ENCODE data around the gene DACH1.
"Not testable (repeated sequence)": the region's sequence is repeated elsewhere in the genome, so short reads cannot be mapped to it uniquely, and the experiment has no call there.

The DACH1 gene

GRCh38 chr13:71852736-71853135 lies 14.3 kb downstream of the DACH1 start:
- Histone ChIP-seq H3K9me3 (ENCODE audit: low read depth, low read length) (no peaks in the 10 kb centered on the region), H3K36me3 (ENCODE audit: insufficient read depth, low read length) (no peaks in the 10 kb centered on the region), H3K27ac (no peak overlapping the region), H3K4me3 (no peak overlapping the region), H3K9ac (ENCODE audit: insufficient read length) (no peak overlapping the region)
- no peak for DNase-seq (ENCODE audit: low read depth, low spot score)
- TF ChIP-seq EZH2 (IDR thresholded peaks at IDR 0.05) (no peak), POLR2AphosphoS5 (IDR thresholded peaks at IDR 0.05; ENCODE audit: borderline replicate concordance, low read depth, low read length) (no peak), FOXP2 (optimal IDR thresholded peaks at IDR 0.05; ENCODE audit: control extremely low read depth, extremely low read length, insufficient read depth) (no peak)

- Histone ChIP-seq H3K4me3 (no peak overlapping the region), H3K9ac (ENCODE audit: insufficient read length) (no peak overlapping the region), H3K9me3 (ENCODE audit: low read depth, low read length) (no peaks in the 10 kb centered on the region), H3K27ac (no peak overlapping the region), H3K36me3 (ENCODE audit: insufficient read depth, low read length) (no peaks in the 10 kb centered on the region)
- no peak for DNase-seq (ENCODE audit: low read depth, low spot score)
- TF ChIP-seq POLR2AphosphoS5 (IDR thresholded peaks at IDR 0.05; ENCODE audit: borderline replicate concordance, low read depth, low read length): no peak
- no peak for TF ChIP-seq EZH2 (IDR thresholded peaks at IDR 0.05)
- TF ChIP-seq FOXP2 (optimal IDR thresholded peaks at IDR 0.05; ENCODE audit: control extremely low read depth, extremely low read length, insufficient read depth): no peak
Measured at GRCh38 chr13:71851498-71852409, 15.2 kb downstream of the DACH1 start.

- no peak overlapping the region for H3K4me3 ChIP-seq
- H3K9ac ChIP-seq (ENCODE audit: insufficient read length): no peak overlapping the region
- DNase-seq (ENCODE audit: low read depth, low spot score): no peak
- TF ChIP-seq FOXP2 (optimal IDR thresholded peaks at IDR 0.05; ENCODE audit: control extremely low read depth, extremely low read length, insufficient read depth) (no peak), EZH2 (IDR thresholded peaks at IDR 0.05) (no peak), POLR2AphosphoS5 (IDR thresholded peaks at IDR 0.05; ENCODE audit: borderline replicate concordance, low read depth, low read length) (no peak)
- H3K36me3 ChIP-seq (ENCODE audit: insufficient read depth, low read length): no peaks in the 10 kb centered on the region
- no peak overlapping the region for H3K27ac ChIP-seq
- no peaks in the 10 kb centered on the region for H3K9me3 ChIP-seq (ENCODE audit: low read depth, low read length)
Measured at GRCh38 chr13:71842003-71842402, 25.0 kb downstream of the DACH1 start.

GRCh38 chr13:71838842-71839241 lies 28.2 kb downstream of the DACH1 start:
- DNase-seq (ENCODE audit: low read depth, low spot score): no peak
- Histone ChIP-seq H3K9ac (ENCODE audit: insufficient read length) (no peak overlapping the region), H3K36me3 (ENCODE audit: insufficient read depth, low read length) (no peaks in the 10 kb centered on the region), H3K4me3 (no peak overlapping the region), H3K9me3 (ENCODE audit: low read depth, low read length) (no peaks in the 10 kb centered on the region), H3K27ac (no peak overlapping the region)
- TF ChIP-seq FOXP2 (optimal IDR thresholded peaks at IDR 0.05; ENCODE audit: control extremely low read depth, extremely low read length, insufficient read depth) (no peak), EZH2 (IDR thresholded peaks at IDR 0.05) (no peak), POLR2AphosphoS5 (IDR thresholded peaks at IDR 0.05; ENCODE audit: borderline replicate concordance, low read depth, low read length) (no peak)

GRCh38 chr13:71837582-71837981 lies 29.4 kb downstream of the DACH1 start:
- not testable (repeated sequence) for H3K4me3 ChIP-seq; H3K9me3 ChIP-seq (ENCODE audit: low read depth, low read length); H3K27ac ChIP-seq; H3K9ac ChIP-seq (ENCODE audit: insufficient read length); H3K36me3 ChIP-seq (ENCODE audit: insufficient read depth, low read length); DNase-seq (ENCODE audit: low read depth, low spot score)

GRCh38 chr13:71831716-71832115 lies 35.3 kb downstream of the DACH1 start:
- no peaks in the 10 kb centered on the region for H3K36me3 ChIP-seq (ENCODE audit: insufficient read depth, low read length)
- H3K9ac ChIP-seq (ENCODE audit: insufficient read length): no peak overlapping the region
- TF ChIP-seq POLR2AphosphoS5 (IDR thresholded peaks at IDR 0.05; ENCODE audit: borderline replicate concordance, low read depth, low read length): no peak
- TF ChIP-seq FOXP2 (optimal IDR thresholded peaks at IDR 0.05; ENCODE audit: control extremely low read depth, extremely low read length, insufficient read depth): no peak
- no peak overlapping the region for H3K4me3 ChIP-seq
- DNase-seq (ENCODE audit: low read depth, low spot score): no peak
- no peak overlapping the region for H3K27ac ChIP-seq
- no peaks in the 10 kb centered on the region for H3K9me3 ChIP-seq (ENCODE audit: low read depth, low read length)

GRCh38 chr13:71830736-71831135 lies 36.3 kb downstream of the DACH1 start:
- no peak for TF ChIP-seq FOXP2 (optimal IDR thresholded peaks at IDR 0.05; ENCODE audit: control extremely low read depth, extremely low read length, insufficient read depth)

GRCh38 chr13:71830323-71830722 lies 36.7 kb downstream of the DACH1 start:
- Histone ChIP-seq H3K9ac (ENCODE audit: insufficient read length) (no peak overlapping the region), H3K4me3 (no peak overlapping the region)
- no peak for TF ChIP-seq FOXP2 (optimal IDR thresholded peaks at IDR 0.05; ENCODE audit: control extremely low read depth, extremely low read length, insufficient read depth)
- no peak for TF ChIP-seq EZH2 (IDR thresholded peaks at IDR 0.05)
- TF ChIP-seq POLR2AphosphoS5 (IDR thresholded peaks at IDR 0.05; ENCODE audit: borderline replicate concordance, low read depth, low read length): no peak

More at GRCh38 chr13:71830736-71831135, 36.3 kb downstream of the DACH1 start:
- DNase-seq (ENCODE audit: low read depth, low spot score): no peak
- Histone ChIP-seq H3K4me3 (no peak overlapping the region), H3K27ac (no peak overlapping the region), H3K36me3 (ENCODE audit: insufficient read depth, low read length) (no peaks in the 10 kb centered on the region), H3K9me3 (ENCODE audit: low read depth, low read length) (no peaks in the 10 kb centered on the region), H3K9ac (ENCODE audit: insufficient read length) (no peak overlapping the region)

GRCh38 chr13:71829547-71829946 lies 37.5 kb downstream of the DACH1 start:
- H3K9me3 ChIP-seq (ENCODE audit: low read depth, low read length): no peaks in the 10 kb centered on the region
- no peak for DNase-seq (ENCODE audit: low read depth, low spot score)
- H3K9ac ChIP-seq (ENCODE audit: insufficient read length): no peak overlapping the region
- H3K36me3 ChIP-seq (ENCODE audit: insufficient read depth, low read length): no peaks in the 10 kb centered on the region
- TF ChIP-seq EZH2 (IDR thresholded peaks at IDR 0.05) (no peak), POLR2AphosphoS5 (IDR thresholded peaks at IDR 0.05; ENCODE audit: borderline replicate concordance, low read depth, low read length) (no peak), FOXP2 (optimal IDR thresholded peaks at IDR 0.05; ENCODE audit: control extremely low read depth, extremely low read length, insufficient read depth) (no peak)
- H3K27ac ChIP-seq: no peak overlapping the region
- H3K4me3 ChIP-seq: no peak overlapping the region

More at GRCh38 chr13:71830323-71830722, 36.7 kb downstream of the DACH1 start:
- Histone ChIP-seq H3K27ac (no peak overlapping the region), H3K36me3 (ENCODE audit: insufficient read depth, low read length) (no peaks in the 10 kb centered on the region), H3K9me3 (ENCODE audit: low read depth, low read length) (no peaks in the 10 kb centered on the region)
- DNase-seq (ENCODE audit: low read depth, low spot score): no peak
